Kidney tubule cell (primary cell): ENCODE results near the gene MB.
"Not testable (repeated sequence)": the region's sequence is repeated elsewhere in the genome, so short reads cannot be mapped to it uniquely, and the experiment has no call there.

Experiments used
- DNase-seq: peaks from one replicate; pipeline ENCODE4 v3.0.0-alpha.2; 2018; ENCODE audit warnings: low spot score

Gene MB

GRCh38 chr22:35637254-35637653, 20.1 kb upstream of the MB start:
- no peak for DNase-seq

GRCh38 chr22:35634943-35635540, 17.9 kb upstream of the MB start:
- peak; percentile 42 for DNase-seq

- no peak for DNase-seq
Observed at GRCh38 chr22:35634015-35634414, 16.9 kb upstream of the MB start.

- no peak for DNase-seq
Observed at GRCh38 chr22:35633520-35633919, 16.4 kb upstream of the MB start.

- DNase-seq = no peak
Observed at GRCh38 chr22:35632935-35633334, 15.8 kb upstream of the MB start.

DNA sequence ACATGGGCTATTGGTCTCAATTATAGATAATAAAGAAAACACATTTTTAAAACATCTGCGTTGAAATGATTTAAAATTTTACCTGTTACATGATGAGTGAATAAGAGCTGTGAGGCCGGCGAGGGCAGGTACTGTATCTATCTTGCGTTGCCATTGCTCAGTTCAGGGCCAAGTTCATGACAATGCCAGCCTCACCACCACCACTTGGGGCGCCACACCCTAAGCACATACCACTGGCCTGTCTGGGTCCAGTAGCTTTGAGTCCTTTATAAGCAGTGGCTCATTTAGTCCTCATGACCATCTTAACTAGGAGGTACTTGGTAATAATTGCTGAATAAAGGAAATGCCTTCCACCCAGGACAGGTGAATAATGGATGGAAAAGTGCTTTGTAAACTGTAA, 14.5 kb upstream of the MB start:
- DNase-seq = peak; percentile 59

GRCh38 chr22:35630891-35631290, 13.8 kb upstream of the MB start:
- no peak for DNase-seq

GRCh38 chr22:35630387-35630793, 13.3 kb upstream of the MB start:
- DNase-seq = peak; percentile 76

GRCh38 chr22:35629406-35630216, 12.5 kb upstream of the MB start:
- peak; percentile 99 for DNase-seq

DNA sequence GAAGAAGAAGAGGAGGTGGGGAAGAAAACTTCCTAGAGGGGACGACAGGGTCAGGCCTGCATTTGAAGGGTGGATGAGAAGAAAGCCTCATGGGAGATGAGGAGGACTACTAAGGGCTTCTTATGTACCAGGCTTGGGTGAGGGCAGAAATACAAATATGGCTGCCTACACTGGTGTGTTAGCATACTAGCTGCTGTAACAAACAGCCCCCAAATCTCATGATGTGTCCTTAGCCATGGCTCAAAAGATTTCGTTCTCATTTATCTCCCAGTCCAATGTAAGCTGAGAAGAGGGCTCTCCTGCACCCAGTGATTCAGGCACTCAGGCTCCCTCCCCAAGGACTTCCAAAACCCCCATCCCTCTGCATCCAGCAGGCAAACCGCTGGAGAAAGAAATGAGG, 11.6 kb upstream of the MB start:
- no peak for DNase-seq

- peak; percentile 98 for DNase-seq
Observed at GRCh38 chr22:35627267-35628041, 10.3 kb upstream of the MB start.

DNA sequence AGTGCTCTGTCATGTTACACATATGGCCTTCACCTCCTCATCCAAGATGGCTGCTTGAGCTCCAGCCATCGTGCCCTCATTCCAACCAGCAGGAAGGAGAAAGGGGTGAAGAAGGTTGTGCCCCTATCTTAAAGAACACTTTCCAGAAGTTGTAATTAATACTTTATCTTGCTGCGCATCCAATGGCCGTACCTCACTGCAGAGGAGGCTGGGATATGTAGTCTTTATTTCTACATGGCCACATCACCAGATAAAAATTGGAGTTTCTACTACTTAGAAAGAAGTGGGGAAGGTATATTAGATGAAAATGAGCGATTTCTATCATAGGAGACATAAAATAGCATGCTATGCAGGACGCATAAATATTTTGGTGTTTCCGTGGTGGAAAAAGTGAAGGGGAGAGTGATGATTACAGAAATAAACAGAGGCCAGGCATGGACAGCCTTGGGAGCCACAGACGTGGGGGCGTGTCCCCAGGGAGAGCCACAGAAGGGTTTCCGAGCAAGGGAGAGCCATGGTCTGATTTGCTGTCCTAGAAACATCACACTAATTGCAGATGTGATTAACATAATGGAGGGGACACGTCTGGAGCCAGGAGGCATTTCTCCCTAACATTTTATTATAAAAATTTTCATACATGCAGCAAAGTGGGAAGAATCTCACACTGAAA, 8.8 kb upstream of the MB start:
- DNase-seq = no peak

DNA sequence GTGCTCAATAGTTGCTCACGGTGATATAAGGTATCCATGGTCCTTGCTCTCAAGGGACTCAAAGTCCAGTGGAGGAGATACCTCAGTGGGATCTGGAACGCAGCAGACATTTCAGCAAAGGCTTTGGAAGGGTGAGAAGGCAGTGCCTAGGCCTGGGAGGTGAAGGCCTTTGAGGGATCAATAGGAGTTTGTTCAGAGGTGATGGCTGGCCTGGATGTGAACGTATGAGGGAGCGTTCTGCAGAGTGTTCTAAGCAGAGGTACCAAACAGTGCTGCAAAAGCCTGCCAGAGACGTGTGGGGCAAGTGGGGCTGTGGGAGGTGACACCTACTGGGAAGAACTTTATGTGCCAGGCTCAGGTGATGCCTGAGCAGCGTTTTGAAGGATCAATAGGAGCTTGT, 7.4 kb upstream of the MB start:
- no peak for DNase-seq

GRCh38 chr22:35623885-35624284, 6.8 kb upstream of the MB start:
- DNase-seq = not testable (repeated sequence)

- no peak for DNase-seq
Observed at GRCh38 chr22:35622191-35622913, 5.2 kb upstream of the MB start.

GRCh38 chr22:35621451-35621850, 4.3 kb upstream of the MB start:
- DNase-seq = no peak

DNA sequence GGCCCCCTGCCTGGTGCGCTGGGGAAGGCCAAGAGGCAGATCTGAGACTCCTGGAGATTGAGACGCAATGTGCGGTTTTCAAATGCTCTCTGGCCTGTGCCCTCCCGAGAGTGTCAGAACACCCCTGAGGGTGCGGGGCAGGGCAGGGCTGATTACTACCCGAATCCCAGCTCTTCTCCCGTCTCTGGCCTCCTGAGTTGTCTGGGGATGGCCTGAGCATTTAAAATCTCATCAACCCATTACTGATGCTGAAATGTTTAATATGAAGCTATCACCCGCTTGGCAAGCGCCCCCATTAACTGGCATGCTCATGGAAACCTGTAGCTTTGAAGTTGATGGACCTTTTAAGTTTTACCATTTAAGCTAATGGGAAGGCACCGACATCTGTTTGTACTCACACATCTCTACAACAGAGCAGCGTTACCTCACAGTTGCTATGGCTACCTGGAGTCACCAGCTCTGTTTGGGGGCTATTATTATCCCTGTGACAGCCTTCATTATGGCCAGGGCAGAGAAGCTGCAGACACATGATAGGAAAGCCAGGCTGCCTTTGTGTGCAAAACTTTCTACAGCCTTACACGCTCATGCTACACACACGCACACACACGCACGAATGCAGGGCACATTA, 3.6 kb upstream of the MB start:
- DNase-seq = no peak

DNA sequence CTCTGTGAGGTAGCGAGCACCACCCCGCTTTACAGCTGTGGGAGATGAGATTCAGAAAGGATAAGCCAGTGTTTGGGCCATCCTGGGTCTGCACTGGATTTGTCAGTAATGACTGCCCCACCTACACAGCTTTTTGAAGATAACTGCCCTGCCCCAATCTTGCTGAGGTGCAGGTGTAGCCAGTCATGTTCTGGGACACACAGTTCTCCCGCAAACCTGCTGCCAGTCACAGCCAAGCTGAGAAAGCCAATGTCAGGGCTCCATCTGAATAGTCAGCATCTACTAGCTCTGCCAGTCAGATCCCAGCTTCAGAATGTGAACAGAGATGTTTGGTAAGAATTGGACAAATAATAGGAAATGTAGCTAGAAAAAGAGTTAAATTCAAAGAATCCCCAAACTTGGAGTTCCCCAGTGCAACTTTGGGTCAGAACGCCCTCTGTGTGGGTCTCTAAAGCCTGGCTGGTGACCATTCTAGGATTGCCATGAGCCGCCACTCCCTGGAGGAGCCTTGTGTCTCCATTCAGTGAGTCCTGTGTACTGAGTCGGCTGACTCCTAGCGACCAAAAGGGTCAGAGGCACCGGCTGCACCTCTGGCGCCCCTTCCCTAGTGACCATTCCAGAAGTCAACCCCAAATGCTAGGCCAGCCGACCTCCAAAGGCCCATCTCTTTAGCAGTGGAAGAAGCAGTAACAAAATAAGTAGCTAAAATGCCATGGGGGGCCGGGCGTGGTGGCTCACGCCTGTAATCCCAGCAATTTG, 2.4 kb upstream of the MB start:
- DNase-seq = no peak

DNA sequence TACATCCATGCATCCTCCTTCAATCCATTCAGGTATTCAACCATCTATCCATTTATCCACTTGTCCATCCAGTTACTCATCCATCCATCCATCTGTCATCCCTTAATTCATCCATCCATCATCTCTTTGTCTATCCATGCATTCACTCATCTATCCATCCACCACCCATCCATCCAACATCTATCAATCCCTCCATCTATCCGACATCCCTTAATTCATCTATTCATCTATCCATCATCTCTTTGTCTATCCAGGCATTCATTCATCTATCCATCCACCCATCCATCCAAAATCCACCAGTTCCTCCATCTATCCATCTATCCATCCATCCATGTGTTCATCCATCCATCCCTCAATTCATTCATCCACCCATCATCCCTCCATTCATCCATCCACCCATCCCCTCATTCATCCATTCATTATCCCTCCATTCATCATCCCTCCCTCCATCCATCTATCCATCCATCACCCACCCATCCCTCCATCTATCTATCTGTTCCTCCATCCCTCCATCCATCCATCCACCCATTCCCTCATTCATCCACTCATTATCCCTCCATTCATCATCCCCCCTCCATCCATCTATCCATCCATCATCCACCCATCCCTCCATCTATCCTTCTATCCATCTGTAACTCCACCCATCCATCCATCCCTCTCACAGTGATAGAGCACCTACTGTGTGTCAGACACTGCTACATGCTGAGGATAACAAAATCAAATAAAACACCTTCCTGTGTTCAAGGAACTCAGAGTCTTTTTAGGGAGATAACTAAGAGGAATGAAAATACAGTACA, 1.5 kb upstream of the MB start:
- DNase-seq = no peak

GRCh38 chr22:35616043-35616442, 1.1 kb downstream of the MB start:
- no peak for DNase-seq
